HG03378 (cell line): ENCODE data around the gene SLC35F4.
"Not testable (repeated sequence)": the region's sequence is repeated elsewhere in the genome, so short reads cannot be mapped to it uniquely, and the experiment has no call there.

Experiments used
- ATAC-seq: cut with Tn5 transposase; IDR thresholded peaks from one replicate; pipeline ENCODE4 v1.9.1; 2021; ENCODE audit warnings: mild to moderate bottlenecking, moderate library complexity; ENCODE audit not compliant: unreplicated experiment

Gene SLC35F4

DNA sequence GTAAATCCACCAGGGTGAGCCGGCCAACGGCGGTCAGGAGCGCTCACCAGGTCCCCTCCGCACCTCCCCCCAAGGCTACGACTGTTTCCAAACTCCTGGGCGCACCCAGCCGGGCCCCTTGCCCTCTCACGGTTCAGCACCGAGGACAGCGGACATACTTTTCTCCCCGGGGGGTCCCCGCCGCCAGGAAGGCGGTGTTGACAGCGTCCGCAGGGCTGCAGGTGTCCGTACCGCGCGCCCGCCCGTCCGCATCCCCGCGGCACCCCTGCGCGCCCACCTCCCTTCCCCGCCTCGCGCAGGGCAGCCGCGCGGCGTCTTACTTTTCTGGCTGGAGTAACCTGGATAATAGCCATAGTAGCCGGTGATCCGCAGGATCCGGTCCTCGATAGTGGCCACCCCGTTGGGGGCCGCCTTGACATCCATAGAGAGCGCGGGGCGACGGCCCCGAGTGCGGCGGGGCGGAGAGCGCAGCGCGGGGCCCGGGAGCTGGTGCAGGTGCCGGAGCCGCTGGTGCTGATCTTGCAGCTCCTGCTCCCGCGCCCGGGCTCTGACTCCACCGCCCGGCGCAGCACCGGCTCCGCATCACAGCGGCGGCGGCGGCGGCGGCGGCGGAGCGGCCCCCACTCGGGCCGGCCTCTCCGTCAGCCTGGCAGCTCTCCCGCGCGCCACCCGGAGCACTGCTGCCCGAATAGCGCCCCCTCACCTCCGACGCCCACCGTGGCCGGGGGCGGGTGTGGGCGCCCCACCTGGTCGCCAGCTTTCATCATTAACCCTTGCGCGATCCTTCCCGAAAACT, at the start of gene SLC35F4:
Gene SLC35F4 (minus strand): TSS at position 690 of the 796 bp plus-strand sequence.
- ATAC-seq: no peak

DNA sequence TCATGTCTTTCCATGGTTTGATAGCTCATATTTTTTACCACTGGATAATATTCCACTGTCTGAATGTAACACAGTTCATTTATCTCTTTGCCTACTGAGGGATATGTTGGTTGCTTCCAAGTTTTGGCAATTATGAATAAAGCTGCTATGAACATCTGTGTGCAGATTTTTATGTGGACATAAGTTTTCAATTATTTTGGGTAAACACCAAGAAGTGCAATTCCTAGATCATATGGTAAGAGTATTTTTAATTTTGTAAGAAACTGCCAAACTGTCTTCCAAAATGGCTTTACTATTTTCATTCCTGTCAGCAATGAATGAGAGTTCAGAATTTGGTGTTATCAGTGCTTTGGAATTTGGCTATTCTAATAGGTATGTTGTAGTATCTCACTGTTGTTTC, 43.7 kb upstream of the SLC35F4 start:
- no peak for ATAC-seq

DNA sequence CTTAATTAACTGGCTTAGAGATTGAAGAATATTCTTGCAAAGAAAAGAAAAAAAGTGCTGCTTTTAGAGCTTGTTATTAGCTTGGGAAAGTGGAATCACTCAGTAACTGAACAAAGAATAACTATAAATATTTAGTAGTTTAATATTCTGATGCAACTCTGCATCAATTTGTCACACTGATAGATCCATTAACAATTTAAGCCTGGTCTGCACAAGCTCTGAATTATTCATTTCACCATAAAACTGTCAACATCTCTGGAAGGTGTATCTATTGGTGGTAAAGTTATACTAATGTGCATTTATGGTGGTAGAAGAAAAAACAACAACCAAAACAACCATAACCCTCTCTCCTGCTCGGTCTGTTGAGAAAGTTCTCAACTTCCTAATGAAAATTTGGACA, 38.1 kb upstream of the SLC35F4 start:
- ATAC-seq: no peak

DNA sequence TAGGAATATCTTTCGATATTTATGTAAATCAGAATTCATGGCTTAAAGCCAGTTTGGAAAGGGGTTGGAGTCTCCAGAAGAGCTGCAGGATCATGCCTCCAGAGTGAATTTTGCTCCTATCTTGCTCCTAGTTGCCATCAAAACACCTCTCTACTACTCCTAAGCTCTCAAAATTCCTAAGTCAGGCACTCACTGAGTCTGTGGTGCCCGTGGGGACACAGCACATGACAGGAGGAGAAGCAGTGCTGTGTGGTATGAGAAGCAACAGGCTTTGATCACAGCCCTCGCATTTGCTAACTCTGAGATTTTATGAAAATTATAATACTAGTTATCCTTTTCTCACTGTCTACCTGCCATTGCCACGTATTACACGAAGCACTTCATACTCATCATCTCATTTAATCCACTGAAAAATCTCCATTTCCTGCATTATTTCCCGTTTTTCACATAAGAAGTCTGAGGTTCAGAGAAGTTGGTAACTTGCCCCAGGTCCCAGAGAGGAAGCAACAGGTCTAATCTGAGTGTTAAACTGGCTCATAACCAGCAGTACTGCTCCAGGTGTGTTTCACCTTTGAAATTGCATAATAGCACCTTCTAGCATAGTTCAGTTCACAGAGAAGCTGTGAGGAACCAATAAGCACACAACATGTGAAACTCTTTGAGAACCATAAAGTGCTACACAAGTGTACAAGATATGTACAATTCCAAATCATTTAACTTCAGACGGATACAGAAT, 33.1 kb upstream of the SLC35F4 start:
- no peak for ATAC-seq

DNA sequence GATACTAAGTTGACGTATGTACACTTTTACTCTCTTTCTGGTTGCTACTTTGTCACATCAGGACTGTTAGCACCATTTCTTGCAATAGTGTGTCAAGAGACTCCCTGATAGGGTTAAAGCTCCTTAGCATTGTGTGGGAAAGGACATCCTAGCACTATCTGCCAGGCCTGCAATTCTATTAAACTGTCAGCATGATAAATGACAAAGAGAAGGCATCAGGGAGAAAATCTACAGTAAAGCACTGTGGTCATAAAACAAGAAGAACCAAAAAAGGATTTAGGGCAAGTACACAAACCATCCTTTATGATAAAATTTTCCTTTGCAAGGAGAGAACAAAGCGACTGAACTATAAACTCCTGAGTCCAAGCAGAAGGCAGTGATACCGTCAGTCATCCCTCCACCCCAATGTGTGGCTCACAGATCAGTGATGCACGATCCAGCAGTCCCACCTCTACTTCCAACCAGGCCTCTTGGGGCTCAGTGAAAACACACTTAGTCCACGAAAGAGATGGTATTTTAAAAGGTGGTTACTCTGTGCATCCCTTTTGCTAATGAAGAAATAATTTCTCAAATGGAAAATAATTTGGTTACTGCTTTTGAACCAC, 31.4 kb upstream of the SLC35F4 start:
- ATAC-seq: no peak

DNA sequence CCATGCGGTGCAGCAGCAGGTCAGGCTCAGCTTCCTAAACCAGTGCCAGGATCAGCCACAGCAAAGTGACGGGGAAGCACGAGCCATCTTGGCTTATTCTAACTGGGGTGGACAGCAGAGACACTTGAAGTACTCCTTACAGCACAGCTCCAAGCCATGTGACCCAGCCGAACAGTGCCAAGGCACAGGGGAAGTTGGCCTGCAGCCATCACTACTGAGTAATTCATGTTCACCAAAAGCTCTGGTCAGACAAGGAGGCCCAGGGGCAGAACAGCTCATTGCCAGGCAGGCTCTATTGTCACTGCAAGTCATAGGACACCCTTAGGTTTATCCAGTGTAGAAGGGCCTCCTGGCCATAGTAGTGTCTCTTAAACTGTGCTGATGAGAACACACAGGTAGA, 23.4 kb upstream of the SLC35F4 start:
- no peak for ATAC-seq

DNA sequence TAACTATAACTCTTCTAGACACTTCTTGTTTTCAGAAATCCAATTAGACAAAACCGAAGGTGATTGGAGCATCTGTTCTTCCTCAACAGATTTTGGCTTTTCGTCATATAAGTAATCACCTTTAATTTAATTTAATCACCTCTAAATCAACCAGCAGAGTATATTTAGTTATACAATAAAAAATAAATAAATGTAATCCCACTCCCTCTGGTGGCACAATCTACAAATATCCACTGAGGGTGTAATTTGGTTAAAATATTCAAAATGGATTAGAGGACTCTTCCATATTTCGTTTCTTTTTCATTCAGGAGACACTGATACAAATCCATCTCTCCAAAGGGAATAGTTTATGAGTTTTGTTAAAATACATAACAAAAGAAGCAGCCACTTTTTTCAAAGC, 18.3 kb upstream of the SLC35F4 start:
- ATAC-seq: no peak

DNA sequence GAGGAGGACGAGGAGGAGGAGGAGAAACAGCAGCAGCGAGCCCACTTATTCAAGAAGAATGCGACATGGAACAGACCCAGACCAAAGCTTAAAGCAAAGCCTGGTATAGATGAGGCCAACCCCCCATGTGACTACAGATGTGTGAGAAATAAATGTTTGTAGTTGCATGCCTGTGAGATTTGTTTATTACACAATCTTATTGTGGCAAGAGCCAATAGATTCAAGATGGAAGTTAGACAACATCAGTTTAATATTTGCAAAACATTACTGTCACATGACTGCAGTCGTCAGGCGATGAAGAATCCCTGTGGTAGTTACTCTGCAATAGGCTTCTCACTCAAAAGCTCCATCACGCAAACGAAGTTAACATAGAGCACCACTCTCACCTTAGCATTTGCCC, 17.2 kb upstream of the SLC35F4 start:
- no peak for ATAC-seq

DNA sequence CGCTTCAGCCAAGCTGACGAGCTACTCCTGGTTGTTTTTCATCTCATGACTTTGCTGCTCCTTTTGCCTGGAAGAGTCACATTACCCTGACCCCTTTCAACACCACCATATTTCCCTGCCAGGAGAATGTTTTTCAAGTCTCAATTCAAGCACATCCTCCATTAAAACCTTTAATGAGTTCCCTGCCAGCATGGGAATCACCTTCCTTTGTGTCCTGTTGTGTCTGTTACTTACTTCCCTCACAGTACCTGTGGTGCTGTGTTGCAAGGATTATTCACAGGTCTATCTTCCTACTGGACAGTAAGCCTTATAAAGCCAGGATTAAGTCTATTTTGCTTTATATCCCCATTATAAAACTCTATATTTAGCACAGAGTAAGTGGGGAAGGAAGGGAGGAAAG, 13.6 kb upstream of the SLC35F4 start:
- ATAC-seq: no peak

DNA sequence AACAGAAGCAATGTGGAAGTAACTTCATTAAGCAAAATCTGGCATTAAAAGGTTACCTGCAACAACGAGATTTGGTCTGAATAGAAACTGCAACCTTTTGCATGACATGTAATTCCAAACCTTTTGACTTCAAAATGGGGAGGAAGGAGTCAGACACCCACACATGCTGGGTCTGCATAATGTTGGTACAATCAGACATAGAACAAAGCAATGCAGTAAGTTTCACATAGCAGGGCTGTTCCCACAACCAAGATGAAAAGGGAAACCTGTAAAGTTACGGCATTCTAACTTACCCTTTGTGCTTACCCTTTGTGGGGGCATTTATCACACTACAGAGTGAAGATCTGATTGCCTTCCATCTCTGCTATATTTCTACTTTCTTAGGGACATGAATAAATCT, 10.1 kb upstream of the SLC35F4 start:
- ATAC-seq: no peak

DNA sequence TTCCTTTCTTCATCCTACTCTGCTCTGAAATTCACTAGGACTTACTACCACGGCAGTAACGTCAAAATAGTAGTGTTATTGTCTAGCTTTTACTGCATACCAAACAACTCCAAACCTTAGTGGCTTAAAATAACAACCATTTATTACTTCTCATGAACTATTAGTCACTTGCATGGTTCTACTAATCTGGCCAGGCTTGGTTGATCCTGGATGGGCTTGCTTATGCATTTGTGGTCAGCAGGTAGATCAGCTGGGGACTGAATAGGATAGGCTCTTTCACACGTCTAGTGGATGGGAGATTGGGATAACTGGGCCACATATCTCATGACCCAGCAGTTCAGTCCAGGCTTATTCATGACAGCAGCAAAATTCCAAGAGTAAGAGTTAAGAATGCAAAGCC, 9.4 kb upstream of the SLC35F4 start:
- ATAC-seq: no peak

DNA sequence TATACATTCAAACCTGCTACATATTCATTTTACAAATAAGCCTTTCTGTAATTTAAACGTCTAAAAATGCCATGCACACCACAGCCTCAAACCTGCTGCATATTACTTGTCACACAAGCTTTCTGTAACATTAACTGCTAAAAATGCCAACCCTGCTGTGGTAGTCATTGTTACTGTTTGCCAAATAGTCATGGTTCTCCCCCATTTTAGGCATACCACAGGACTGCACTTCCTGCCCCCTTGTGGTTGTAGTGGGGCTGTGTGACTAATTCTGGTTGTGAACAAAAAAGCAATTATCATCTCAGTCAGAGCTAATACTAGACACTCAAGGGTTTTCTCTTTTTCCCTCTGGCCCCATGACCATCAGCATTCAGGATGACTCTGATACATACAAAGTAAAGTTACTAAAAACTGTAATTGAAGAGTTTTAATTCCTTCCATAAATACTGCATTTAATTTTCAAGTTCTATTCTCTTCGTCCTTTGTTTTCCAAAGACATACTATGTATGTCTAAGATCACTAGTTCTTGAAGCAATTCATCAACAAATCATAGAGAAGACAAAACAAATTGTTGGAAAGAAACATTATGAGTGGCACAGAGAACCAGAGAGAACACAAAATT, 5.7 kb upstream of the SLC35F4 start:
- peak; percentile 78 for ATAC-seq

DNA sequence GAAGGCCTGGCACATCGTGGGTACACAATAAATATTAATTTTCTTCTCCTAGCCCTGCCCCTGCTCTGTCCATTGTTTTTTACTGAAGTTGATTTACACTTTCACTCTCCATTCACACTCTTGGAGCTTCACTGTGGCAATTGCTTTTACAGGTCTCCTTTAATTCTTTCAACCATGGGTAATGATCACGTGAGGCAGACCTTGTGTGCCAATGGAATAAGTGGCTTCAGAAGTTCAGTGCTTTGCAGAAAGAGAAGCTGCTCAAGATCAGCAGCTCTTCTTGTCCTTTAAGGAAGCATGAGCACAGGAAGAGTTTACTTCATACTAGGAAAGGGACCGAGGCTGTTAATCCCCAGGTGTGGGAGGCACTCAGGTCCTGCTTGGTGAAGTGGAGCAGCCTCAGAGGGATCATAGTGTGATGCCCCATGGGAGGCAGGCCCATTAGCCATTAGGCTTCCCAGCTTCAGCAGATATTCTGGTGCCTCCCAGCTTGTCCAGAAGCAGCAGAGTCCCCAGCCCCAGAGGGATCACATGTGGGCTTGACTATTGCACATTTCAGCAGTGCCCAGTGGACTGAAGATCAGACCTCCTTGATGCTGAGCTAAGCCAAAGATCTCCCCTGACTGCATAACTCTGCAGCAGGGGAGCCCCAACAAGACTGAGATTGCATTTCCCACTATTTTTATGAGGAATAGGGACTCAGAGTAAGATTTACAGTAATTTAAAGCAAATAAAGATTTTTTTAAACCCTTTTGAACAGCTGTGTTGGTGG, 5.0 kb upstream of the SLC35F4 start:
- ATAC-seq: no peak

DNA sequence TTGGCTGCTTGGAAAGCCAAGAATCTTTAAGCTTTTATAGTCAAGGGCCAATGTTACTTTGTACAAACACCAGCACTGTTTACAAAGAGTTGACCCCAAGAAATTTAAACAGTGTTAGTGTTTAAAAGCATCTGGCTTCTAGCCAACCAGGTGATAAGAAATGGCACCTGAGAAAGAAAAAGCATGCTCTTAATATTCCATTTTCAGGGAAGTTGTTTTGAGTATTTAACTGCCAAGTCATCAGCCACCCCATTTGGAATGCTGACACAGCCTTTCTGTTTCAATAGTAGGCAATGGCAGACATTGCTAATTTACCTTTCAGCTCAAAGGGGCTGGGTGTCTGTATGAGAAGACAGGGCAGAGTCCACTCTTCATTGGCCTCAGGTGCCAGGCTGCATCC, 3.7 kb upstream of the SLC35F4 start:
- ATAC-seq: no peak

DNA sequence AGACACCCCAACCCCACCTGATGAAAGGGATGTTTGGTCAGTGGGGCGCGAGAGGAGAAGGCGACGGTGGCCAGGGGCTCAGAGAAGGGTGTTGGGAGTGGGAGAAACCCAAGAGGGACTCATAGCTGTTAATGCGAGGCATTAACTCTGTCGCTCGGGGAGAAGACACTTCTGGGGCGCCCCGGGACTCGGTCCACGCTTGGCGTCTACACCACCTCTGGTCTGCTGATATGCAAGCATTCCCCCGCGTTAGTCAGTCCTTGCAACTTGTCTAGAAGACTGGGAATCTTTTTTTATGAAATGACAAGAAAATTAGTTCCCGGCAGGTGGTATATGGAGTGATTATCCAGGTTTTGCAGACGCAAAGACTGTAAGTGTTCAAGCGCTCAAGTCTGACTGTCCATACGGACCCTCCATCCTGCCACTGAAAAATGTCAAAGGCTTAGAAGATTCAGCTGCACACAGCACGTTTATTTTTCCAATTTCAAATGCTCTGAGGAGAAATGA, 360 bp upstream of the SLC35F4 start:
- no peak for ATAC-seq

DNA sequence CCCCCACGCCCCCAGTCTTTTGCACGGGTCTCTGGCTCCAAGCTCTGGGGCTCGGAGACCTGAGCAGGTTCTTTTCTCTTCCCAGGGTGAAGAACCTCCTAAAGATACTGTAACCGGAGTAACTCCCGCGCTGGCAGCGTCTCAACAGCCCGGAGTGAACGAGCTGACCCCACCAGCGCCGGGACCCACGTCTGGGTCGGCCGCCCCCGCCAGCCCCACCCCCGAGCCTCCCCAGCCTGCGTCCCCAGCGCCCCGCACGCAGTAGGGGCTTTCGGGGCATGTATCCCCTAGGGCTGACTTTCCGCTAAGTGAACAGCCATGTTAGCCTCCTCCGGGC, 858 bp downstream of the SLC35F4 start:
- no peak for ATAC-seq

DNA sequence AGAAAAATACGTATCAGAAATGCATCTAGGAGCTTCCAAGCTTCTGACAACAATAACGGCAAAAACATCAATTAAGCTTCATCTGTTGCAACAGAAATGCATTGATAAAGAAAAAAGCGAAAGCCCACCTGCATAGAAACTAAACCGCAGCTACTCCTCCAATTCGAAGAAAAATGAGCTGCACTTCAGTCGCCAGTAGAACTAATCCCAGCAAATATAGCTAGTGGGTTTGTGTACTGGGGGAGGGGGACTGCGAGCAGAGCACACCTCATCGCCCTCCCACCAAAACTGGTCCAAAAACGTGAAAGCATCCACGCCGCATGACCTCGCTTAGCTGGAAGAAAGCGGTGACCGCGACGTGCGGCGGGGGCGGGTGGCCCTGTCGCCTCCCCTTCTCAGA, 1.2 kb downstream of the SLC35F4 start:
- no peak for ATAC-seq

DNA sequence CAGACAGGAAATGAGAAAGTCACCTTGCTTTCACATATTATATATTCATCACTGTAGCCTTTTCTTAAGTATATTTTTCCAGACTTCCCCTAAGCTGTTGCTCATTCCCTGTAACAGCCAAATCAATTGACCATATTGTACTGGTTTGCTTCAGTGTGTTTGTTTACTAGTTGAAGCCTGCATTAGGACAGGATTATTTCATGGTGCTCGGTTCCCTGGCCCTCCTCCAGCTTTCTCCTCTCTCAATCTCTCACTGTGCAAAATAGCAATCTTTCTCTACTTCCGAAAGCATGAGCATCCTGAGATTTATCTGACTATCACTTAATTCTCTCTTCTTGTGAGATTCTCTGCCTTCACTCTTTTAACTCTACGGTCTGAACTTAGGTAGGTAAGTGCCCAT, 2.4 kb downstream of the SLC35F4 start:
- no peak for ATAC-seq

DNA sequence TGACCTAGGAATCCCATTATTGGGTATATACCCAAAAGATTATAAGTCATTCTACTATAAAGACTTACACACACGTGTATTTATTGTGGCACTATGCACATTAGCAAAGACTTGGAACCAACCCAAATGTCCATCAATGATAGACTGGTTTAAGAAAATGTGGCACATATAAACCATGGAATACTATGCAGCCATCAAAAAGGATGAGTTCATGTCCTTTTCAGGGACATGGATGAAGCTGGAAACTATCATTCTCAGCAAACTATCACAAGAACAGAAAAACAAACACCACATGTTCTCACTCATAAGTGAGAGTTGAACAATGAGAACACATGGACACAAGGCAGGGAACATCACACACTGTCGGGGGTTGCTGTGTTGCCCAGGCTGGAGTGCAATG, 10.2 kb downstream of the SLC35F4 start:
- ATAC-seq: not testable (repeated sequence)

DNA sequence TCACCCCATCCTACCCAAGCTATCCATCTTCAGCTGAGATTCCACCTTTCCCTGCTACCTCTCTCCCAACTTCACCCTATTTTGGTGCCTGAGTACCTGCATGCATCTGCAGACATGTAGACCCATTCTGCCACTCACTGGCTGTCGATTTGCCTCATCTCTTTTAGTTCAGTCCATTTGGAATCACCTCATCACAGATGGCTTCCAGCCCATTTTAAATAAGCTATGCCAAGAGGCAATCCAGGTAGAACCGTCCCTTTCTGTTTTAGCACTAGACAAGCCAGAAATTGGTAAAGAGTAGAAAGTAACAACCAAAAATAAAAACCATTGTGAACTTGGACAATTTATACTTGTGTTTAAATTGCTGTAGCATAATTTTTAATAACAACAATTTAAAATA, 11.3 kb downstream of the SLC35F4 start:
- ATAC-seq: no peak

DNA sequence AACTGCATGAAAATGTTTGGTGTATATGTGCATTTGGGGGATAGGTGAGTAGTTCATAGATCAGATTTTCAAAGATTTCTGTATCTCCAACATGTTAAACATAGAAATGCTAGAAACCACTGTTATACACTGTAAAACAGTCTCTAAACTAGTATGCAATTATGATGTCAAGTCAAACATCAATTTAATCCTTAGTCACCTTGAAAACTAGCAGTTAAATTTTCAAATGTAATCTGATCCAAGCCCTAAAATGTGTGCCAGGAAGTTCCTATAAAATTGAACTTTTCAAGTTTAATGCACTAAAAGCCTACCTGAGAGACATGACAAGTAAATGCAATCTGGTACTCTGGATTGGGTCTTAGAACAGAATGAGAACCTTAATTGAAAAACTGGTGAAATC, 14.5 kb downstream of the SLC35F4 start:
- ATAC-seq: no peak
